HG03354 (cell line): ENCODE data around the gene TARBP1.
"Not testable (repeated sequence)": the region's sequence is repeated elsewhere in the genome, so short reads cannot be mapped to it uniquely, and the experiment has no call there.

Experiments used
- ATAC-seq: cut with Tn5 transposase; IDR thresholded peaks from one replicate; pipeline ENCODE4 v1.9.1; 2021; ENCODE audit warnings: mild to moderate bottlenecking; ENCODE audit not compliant: unreplicated experiment, poor library complexity, severe bottlenecking

TARBP1 gene

DNA sequence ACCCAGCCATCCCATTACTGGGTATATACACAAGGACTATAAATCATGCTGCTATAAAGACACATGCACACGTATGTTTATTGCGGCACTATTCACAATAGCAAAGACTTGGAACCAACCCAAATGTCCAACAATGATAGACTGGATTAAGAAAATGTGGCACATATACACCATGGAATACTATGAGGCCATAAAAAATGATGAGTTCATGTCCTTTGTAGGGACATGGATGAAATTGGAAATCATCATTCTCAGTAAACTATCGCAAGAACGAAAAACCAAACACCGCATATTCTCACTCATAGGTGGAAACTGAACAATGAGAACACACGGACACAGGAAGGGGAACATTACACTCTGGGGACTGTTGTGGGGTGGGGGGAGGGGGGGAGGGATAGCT is 79.5 kb downstream of the TARBP1 start:
- not testable (repeated sequence) for ATAC-seq

DNA sequence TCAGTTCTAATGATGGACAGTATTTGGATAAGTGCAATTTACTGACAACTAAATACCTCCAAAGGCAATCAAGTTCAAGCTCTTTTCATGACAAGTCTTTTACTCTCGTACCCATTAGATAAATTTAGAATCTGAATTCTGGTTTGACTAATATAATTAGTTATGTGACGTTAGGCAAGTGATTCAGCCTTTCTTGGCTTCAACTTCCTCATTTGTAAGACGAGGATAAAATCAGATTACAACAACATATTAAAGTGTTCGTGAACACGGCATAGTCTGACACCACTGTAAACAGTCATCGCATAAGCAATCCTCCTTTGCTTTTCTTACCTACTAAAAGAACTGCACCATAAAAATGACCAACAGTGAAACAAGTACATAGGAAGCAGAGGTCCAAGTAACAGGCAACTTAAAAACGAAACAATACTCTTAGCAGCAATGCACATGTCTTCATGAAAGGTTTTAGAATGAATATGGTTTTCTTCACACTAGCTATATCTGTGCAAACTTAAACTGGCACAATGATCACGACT is 80.1 kb downstream of the TARBP1 start:
- ATAC-seq, result peak; percentile 55

DNA sequence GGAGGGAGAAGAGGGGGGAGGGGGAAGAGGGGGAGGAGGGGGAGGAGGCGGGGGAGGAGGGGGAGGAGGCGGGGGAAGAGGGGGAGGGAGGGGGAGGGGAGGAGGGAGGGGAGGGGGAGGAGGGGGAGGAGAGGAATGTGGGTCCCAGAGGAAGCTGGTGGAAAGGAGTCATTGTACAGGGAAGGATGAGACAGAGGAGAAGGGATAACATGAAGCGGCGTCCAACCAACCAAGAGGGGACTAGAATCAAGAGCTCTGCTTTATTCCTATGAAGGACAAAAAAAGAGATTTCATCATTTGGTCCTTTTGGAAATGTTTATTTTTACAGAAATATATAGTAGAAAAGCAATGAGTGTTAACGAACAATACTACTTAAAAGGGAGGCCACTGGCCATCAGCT is 81.2 kb downstream of the TARBP1 start:
- no peak for ATAC-seq

DNA sequence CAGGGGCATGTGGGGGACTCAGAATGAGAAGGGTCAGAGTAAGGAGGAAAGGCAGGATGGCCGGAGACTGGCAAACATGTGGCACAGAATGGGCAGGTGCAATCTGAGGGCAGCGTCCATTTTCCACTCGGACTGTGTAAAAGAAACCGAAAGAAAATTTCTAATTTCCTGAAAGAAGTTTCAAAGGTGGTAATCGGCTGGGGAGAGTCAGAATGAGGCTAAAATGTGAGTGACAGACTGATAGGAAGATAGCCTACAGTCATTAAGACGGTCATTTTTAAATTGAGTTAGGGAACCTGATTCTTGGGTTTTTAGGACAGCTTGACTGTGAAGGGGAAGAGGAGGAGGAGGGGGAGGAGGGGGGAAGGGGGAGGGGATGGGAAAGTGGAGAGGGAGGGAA is 82.1 kb downstream of the TARBP1 start:
- no peak for ATAC-seq

GRCh38 chr1:234396092-234396491 is 82.9 kb downstream of the TARBP1 start:
- ATAC-seq, result no peak

GRCh38 chr1:234395297-234395696 is 83.7 kb downstream of the TARBP1 start:
- no peak for ATAC-seq

GRCh38 chr1:234393190-234393589 is 85.8 kb downstream of the TARBP1 start:
- no peak for ATAC-seq

- ATAC-seq, result no peak
Measured at GRCh38 chr1:234388094-234388493, 90.9 kb downstream of the TARBP1 start.

GRCh38 chr1:234386122-234386521 is 92.9 kb downstream of the TARBP1 start:
- ATAC-seq, result no peak

GRCh38 chr1:234381699-234382555 is 97.1 kb downstream of the TARBP1 start:
- no peak for ATAC-seq

- not testable (repeated sequence) for ATAC-seq
Measured at GRCh38 chr1:234379591-234380109, 99.3 kb downstream of the TARBP1 start.

GRCh38 chr1:234375672-234376071 is 103.3 kb downstream of the TARBP1 start:
- ATAC-seq, result no peak

DNA sequence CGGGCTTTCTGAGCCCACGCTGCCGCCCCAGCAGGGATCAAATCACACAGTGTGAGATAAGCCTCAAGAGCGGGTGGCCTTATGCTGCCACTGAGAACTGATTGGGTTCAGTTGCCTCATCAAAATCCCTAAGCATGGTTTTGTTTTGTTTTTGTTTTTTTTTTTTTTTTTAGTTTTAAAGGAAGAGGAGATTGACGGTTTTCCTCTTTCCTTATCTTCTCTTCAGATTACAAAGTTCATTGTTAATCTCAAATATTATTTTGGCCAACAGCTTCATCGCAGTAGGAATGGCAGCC is 105.1 kb downstream of the TARBP1 start:
- peak; percentile 23 for ATAC-seq

GRCh38 chr1:234373064-234373958 is 105.7 kb downstream of the TARBP1 start, which contains the start of gene COA6:
TSS of gene COA6 (plus strand) at chr1:234373456. CDS start at chr1:234373467, 11 bp downstream.
- ATAC-seq, result peak; percentile 90

- no peak for ATAC-seq
Measured at GRCh38 chr1:234372011-234372757, 106.8 kb downstream of the TARBP1 start.

GRCh38 chr1:234371414-234371813 is 107.6 kb downstream of the TARBP1 start:
- ATAC-seq, result no peak

GRCh38 chr1:234369784-234370183 is 109.2 kb downstream of the TARBP1 start:
- ATAC-seq, result no peak

- ATAC-seq, result no peak
Measured at GRCh38 chr1:234369033-234369430, 109.9 kb downstream of the TARBP1 start.

- no peak for ATAC-seq
Measured at GRCh38 chr1:234368320-234369032, 110.5 kb downstream of the TARBP1 start.
